NCI-H2107 treated with DMSO at 0.1 percent for 48 hours (cell line): ENCODE data around the gene ERBB4.

Source experiments
- DNase-seq: peaks from one replicate; lab custom pipeline; 2025; ENCODE audit not compliant: unreplicated experiment; lab: John Stamatoyannopoulos, UW

The ERBB4 gene

DNA sequence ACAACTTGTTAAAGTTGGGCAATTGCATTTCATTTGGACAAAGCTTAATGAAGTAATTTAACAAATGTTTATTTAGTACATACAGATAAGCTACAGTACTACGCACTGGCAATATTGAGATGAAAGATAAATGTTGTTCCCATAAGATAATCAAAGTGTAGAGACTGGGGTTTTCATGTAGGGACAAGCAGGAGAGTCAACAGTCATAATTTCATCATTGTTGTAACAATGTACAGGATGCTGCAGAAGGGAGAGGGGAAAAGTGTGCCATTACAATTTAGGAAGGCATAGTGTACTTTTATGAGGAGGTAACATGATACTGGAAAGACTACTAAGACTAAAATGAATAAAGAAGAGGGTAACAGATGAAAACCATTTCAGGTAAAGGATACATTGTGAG lies 441.6 kb downstream of the ERBB4 start:
- DNase-seq = no peak

DNA sequence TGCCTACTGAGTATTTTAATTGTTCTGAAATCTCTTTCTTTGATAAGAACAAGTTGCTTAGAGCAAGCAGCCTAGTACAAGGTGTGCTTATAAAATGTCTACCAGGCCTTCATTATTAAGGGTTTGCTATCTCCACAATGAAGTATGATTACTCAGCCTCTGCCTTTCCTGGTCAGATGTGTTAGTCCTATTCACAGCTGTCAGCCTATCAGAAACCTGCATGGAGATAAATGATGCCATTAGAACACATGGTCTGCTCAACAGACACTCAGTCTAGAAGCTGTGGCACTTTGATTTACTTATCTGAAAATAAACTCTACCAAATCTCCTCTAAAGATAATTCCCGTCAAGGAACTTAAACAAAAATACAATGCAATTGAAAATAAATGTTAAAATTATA lies 448.7 kb downstream of the ERBB4 start:
- no peak for DNase-seq

DNA sequence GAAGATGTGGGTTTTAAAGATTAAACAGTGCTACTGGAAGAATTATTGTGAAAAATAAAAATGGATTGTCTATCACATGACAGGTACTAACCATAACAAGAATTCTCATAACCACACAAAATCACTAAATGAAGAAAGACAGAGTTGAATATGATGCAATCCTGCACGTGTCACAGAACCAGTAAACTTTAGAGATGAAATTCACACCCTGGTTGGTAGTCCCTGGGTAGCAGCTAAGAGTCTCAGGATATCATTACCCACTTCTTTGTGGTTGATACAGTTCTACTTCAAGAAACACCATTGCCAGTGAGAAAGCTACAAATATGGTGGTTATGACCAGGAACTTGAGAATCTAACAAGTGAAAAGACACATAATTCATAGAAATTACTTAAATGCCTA lies 450.2 kb downstream of the ERBB4 start:
- no peak for DNase-seq

DNA sequence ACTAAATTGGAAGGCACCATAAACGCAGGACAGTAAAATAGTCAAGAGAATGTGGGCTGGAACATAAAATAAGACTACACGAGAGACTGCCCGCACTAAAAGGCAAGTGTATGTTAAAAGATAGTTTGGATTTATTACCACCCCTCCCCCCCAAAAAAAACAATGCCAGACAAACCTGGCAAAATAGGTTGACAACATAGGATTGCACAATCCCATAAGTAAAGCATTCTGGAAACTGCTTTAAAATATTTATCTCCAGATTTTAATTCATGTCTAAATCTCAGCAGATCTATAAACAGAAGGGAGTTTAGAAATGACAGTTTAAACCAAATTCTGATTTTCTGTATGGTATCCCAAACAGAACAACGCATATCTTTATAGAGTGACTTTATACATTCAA lies 455.1 kb downstream of the ERBB4 start:
- DNase-seq = no peak

DNA sequence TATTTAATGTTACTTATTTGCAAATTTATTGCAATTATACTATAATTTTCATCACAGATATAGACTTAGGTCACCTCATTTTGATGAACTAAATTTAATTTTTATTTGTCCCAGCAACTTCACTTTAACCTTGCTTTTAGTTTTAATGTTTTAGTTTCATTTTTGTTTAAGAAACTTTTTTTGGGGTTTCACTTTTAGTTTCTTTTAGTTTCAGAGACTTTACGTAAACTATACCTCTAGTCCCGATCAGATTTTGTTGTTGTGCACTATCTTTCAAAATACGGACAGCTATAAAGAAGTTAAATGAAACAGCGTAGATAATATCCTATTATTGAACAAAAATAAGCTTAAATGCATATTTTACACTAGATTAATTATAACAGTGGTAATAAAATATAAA lies 460.5 kb downstream of the ERBB4 start:
- DNase-seq = no peak

DNA sequence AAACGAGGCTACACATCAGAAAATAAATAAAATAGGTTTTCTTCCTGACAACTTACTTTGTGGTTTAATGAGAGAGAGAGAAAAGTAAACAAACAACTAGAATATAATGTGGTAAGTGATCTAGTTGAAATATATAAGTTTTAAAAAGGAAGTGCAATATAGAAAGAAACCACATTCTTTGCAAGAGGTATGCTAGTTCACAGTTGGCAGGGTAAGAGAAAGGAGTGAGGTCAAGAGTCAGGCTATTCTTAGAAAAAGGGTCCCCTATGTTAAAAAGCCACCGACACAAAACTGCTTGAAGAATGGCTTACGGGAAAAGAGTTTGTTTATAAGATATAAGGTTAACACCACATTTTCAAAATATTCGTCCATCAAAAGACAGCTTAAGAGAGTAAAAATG lies 462.1 kb downstream of the ERBB4 start:
- no peak for DNase-seq

DNA sequence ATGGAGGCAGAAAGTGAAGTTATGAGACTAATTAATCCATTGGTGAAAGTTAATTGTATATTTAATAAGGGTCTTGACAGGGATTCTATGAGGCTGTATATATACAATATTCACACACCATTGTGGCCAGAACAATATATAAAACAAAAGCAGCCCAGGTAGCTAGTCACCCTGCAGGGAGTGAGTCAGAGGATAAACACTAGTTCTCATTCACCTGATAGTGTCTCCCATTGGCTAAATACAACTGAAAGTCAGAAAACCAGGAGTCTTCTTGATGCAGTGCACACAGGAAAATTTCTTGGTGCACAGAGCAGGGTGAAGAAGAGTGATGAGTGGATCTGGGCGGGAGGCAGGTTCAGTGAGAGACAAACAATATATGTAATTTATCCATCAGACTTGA lies 465.2 kb downstream of the ERBB4 start:
- no peak for DNase-seq

DNA sequence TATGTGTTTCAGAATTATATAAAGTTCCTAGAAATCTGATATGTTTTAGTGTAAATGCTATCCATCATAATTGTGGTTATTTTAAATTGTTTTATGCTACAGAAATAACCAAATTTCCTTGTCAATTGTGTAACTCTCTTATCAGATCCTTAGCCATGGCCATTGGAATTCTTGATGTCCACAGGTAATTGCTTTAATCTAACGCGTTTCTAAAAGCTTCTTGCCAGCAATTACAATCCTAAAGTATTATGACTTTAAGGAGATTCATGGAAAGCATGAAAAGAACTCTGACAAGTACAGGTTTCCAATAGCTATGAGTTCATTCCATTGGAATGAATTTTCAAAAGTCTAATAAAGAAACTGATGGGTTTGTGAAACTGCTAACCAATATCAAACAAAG lies 472.1 kb downstream of the ERBB4 start:
- DNase-seq = no peak

DNA sequence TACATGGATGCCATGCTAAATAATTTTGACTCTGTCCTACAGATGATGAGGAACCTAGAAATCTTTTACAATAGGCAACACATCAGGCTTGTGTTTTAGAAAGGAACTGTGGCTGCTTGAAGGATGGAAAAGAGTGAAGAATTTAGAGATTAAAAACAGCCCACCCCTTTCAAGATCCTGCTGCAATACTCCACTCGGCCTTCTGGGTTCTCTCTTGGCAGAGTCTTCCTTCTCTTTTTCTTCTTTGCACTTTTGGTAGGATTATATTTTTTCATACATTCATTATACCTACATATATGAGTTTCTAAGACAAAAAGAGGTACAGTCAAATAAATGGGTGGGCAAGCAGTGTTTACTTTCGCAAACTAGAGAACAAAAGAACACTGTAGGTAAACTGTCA lies 474.3 kb downstream of the ERBB4 start:
- no peak for DNase-seq

DNA sequence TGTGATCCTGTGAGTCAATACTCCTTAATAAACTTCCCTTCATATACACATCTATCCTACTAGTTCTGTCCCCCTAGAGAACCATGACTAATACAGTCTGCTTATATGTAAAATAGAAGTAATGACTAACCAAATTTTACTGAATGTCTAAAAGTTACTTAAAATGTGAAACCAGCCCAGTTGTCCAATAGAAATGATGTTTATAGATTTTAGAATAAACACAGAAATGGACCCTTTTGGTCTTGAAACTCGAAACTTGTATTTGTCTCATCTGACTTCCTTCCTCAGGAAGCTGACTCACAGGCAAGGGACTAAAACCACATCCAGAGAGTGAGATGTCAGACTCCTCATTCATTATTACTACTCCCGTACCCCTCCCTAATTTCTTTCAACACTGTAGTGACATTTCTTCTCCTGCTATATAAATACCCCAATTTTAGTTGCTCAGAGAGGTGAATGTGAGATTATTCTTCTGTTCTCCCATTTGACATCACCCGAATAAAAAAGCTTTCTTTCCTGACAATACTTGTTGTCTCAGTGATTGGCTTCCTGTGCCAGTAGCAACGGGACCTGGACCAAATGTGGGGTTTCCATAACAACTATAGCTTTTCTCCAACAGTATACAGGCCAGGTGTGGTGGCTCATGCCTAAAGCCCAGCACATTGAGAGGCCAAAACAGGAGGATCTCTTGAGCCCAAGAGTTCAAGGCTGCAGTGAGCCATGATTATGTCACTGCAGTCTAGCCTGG lies 486.0 kb downstream of the ERBB4 start:
- DNase-seq = no peak

DNA sequence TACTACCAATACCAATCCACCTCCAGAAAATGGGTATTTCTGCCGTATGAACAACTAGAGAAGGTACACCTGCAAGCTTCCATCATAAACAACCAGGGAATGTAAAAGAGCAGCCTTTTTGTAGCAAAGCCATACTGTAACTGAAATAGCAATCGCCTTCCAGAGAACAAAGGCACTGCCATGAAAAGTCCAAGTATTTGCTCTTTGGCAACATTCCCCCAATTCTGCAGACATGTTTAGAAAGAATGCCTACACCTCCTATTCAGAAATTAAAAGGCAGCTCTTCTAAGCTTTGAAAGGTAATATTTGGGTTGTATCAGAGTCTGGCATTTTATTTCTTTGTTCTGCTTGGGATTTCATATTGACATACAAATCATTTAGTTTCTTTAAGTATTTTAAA lies 487.7 kb downstream of the ERBB4 start:
- no peak for DNase-seq

DNA sequence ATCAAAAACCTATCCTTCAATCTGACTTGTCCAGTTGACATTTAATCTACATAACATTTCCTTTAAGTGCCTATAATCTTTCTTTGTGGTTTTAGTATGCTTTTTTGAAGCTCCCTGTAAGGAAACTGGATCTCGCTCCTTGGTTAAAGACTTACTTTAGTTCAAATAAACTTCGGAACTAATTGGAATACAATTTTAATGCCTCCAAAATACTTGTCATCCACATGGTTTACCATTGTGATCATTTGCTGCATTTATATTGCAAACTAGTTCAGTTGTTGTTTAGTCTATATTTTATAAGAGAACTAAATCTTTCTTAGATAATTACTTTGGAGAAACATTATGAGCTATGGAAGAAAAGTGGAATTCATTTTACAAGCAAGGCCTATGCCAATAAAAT lies 496.0 kb downstream of the ERBB4 start:
- DNase-seq = no peak

DNA sequence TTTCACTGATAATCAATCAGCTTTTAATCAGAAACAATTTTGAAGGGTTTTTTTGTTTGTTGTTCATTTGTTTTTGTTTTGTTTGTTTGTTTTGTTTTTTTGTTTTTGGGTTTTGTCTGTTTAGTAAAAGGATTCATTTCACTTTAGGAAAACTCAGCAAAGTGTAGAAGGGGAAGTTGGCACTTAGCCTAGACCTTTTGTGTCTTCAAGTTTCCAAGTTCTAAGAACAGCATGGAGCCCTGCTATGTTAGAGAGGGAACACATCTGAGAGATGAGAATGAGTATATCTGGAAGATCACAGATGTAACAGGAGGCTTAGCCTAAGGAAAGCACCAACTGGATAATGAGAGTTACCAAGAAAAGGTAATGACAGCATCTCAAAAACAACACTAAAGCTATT lies 501.5 kb downstream of the ERBB4 start:
- no peak for DNase-seq

DNA sequence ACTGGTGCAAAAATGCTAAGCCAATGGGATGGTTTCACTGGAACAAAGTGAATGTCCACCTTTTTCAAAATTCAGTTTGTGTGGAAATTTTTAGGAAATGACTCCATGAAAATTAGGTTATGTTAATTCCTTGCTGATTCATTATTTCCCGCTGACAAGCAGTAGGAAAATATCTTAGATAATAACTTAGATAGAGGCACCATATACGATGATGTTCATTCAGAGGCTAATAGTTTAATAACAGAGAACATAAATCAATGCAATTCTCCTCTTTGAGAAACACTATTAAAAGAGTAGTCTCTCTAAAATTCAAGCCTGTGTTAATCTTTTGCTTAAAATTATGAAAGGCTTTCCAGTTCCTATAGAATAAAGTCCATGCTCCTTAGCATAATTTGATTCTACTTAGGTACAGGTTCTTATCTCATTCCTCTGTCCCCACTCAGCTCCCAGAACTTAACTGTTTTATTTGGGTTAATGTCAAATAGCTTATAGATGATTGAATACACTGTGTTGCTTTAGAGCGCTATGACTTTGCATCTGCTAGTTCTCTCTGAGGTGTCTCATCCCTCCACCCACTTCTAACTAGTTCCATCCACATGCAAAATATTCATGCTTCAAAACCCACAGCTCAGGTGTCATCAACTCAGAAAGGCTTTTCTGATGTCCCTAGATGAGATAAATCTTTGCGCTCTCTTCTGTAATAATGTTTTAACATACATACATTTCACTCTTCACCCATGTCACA lies 503.6 kb downstream of the ERBB4 start:
- DNase-seq = no peak

DNA sequence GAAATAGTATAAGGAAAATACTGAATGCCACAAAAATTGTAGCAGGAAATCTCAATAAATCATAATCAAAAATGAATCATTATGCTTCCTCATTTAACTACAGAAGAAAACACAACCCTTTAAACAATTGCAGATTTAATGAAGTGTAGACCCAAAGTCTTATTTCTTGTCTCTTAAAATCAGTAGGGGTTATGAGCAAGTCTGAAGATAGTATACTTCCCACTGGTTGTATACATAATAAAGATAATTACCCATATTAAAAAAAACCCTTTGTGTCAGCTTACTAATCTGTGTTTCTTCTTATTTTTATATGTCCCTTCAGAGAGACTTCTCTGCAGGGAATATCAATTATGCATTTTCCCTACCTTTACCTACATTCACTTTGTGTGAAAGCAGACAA lies 504.7 kb downstream of the ERBB4 start:
- no peak for DNase-seq

DNA sequence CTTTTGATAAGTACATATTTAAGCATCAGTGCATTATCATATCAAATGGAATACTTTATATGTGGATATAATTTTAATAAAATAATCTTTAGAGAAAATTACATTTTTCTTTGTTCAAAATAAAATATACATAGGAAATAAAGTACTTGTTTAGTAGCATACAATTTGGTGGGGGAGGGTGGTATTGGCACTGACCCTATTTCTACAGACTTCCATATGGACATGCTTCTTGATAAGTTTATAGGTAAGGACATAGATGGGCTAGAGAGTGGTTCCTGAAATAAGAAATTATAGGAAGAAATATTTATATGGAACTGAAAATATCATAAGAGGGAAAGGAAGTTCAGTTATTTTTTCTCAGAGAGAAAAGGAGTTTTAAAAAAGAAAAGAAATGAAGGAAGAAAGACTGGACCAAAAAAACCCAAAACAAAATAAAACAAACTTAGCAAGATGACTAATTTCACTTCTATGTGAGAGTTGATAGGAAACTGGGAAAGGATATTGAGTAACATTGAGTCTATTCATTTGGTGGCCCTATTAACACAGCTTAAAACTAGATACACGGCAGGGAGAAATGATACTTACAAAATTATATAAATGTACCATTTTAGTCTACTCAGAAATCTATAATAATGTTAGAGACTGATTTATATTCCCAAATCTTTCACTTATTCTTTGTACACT lies 505.9 kb downstream of the ERBB4 start:
- no peak for DNase-seq

DNA sequence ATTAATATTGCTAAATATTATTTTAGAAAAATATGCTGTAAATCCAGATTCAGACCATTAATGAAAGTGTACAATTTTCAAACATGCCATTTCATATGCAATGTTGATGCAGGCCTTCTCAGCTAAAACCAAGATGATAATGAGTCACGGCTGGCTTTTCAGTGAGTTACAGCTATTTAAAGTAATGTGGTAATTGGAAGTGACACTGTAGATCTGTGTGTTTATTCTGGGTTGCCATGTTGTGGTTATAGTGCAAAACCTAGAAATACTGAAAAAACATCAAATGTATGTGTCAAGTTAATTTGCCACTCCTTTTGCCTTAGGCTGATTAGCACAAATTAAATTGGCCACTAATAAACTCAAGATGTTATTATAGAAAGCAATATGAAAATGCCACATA lies 506.6 kb downstream of the ERBB4 start:
- no peak for DNase-seq

DNA sequence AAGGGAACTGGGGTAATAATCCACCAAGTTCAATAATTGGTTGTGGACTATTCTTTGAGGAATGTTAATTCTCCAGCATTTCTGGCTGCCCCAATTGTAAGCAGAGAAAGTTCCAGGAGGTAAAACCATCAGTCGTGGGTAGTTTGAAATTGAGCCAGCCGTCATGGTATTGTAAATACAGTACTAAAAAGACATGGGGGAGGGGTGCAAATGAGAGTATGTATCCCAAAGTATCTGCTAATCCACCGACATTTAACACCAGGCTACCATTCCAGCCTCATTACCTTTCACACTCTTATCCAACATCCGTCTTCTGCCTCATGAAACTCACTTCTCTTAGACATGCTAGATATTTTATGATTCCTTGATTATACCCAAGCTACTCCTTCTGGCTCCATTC lies 507.9 kb downstream of the ERBB4 start:
- no peak for DNase-seq

DNA sequence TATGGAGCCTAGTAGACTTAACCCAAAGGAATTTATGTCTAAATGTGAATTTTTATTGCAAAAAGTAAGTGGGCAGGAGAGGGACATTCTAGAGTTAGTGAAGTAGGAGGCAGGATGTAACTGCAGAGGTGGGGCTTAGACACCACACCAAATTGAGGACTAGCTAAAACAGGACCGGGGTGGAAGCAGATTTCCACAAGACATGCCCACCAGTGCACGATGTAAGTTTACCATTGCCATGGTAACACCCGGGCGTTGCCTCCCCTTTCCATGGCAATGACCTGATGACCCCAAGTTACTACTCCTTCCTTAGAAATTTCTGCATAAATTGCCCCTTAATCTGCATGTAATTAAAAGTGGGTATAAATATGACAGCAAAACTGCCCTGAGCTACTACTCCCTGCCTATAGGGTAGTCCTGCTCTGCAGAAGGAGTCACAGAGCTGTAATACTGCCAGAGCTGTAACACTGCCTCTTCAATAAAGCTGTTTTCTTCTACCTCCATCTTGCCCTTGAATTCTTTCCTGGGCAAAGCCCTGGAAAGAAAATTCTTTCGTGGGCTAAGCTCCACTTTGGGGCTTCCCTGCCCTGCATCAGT lies 509.7 kb downstream of the ERBB4 start:
- no peak for DNase-seq

DNA sequence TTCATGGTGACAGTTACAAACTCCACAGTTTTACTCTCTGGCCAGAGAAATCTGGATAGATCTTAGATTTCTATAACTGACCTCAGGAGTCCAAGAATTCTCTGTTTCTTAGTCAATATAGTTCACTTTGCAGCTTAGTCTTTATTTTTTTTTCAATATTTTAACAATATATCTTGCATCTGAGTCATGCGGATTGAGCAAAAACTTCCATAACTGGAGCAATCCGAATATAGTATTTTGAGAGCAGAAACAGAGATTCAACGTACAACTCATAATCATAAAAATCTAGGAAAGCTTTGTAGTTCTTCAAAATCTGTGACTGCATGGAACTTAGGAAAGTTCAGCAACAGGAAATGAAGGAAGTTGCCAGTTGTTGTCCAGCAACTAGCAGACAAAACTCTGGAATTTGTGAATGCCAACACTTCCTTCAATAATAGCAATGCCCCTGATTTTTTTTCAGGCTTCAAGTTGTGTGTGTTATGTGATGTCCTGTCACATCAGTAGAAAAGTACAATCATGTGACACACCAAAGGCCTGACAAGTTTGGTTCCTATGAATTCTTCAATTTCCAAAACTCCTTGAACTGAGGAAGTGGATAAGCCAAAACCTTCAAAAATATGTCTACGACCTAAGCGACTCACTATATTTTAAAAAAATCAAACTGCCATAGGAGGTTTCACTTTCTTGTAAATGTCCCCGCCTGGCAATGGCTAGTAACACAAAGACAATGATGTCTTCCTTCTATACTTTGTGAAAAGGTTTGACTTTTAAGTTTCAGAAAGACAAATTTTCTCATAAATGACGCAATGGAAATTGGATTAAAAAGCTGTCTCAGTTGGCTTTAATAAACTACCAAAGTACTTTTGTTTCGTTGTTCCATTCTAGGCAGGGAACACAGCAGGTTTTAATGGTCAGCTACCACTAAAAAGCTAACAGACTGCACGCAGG lies 510.6 kb downstream of the ERBB4 start:
- DNase-seq = no peak

DNA sequence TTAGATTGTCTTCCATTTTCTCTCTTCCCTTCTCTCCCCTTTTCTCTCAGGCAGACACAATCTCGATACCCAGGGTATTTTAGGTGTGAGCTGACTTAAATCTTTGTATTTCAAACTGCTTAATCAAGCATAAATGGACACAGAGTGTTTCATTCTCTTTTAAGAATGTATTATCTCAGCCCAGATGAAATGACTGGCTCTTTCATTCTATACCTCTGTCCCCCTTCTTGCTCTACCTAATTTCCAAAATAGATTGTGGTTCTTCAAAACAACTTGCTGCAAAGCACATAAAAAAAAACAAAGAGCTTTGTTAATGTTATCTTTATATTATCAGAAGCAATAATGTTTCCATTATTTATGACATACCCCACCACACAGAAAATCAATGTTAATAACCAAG lies 514.6 kb downstream of the ERBB4 start:
- no peak for DNase-seq
